ENCODE data around the gene SIGLEC1.

DNA sequence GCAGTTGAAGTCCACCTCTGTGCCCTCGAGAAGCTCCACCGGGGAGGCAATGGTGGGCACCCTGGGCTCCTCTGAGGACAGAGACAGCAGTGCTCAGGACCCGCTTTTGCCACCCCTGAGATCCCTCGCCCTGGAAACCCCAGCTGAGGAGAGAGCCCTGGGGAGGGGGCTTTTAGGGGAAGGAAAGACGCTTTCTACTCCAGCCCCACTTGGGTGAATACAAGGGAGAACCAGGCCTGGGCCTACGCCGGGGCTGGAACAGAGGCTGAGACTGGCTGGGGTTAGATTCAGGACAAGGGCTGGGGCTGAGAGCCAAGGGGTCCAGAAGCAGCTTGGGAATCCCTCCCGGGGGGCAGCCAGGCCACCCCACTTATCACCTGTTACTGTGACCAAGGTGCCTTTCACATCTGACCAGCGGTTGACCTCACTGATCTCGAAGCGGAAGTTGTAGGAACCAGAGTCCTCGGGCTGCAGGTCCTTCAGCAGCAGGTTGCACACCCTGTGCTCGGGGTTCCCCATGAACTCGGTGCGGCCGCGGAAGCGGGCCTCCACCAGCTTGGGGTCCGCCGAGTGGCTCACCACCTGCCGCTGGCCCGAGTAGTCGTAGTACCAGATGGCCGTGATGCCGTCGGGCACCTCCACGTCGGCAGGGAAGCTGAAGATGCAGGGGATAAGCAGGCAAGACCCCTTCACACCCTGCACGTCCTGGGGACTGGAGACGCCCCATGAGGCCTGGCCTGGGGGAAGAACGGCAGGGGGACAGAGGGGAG is 6.2 kb downstream of the SIGLEC1 start:
- TF ChIP-seq POLR2A (IDR thresholded peaks at IDR 0.05; ENCODE audit: low read length): no peak
- TF ChIP-seq GATA1 (IDR thresholded peaks at IDR 0.05; ENCODE audit: low read depth, low read length): no peak
